HTERT RPE-1 (cell line): Measurements from ENCODE around the gene GPAM.
"Not testable (repeated sequence)": the region's sequence is repeated elsewhere in the genome, so short reads cannot be mapped to it uniquely, and the experiment has no call there.

Source experiments
- in situ Hi-C: fragments of 300-500 bp; cut with MboI; formaldehyde crosslinking; loops from 4 replicates; pipeline ENCODE4 v1.14.3; 2020; ENCODE audit warnings: low sequenced_read_pairs

Gene GPAM

DNA sequence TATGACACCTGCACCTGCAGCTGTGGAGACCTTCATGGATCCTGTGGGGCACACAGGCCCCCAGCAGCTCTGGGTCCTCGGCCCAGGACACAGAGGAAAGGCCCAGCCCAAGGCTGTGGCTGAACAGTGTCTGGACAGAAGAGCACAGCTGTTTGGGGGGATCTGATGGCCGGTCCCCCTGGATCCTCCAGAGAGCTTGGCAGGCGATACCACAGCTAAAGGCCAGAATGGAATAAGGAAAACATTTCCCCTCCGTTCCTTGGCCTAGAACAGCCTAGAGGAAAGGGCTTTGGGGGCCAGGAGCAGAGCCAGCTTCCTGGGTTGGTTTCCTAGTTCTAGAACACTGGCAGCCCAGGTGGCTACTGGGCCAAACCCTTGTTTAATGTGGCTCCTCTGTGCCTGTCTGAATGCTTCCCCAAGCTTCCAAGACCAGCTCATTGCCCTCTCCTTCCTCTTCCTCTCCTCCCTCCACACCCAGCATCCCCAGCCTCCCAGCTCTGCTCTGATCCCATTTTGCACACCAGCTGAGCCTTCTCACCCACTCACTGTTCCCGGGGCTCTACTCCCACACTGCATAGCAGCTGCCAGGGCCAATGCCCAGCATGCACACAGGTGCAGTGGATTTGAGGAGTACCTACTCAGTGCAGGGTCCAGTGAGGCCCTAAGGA lies 46.9 kb downstream of the GPAM start:
- in situ Hi-C loops, result no loop called here

DNA sequence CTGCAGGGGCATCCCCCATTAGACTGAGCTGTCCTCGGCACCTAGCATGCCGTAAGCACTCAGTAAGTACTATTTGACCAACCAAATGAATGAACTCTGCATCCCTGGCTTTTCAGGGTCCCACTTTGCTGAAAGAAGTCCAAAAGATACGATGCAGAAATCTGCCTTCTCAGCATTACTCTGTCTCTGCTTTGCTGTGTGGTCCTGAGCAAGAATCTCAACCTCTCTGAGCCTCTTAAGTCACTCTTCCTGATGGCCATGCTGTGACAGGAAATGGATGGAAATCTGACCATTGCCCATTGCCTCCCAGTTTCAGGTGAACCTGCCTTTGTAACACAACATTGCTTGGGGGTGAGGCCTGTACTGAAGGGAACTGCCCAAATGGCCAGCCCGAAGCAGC lies 48.0 kb downstream of the GPAM start:
- in situ Hi-C loops, result no loop called here

DNA sequence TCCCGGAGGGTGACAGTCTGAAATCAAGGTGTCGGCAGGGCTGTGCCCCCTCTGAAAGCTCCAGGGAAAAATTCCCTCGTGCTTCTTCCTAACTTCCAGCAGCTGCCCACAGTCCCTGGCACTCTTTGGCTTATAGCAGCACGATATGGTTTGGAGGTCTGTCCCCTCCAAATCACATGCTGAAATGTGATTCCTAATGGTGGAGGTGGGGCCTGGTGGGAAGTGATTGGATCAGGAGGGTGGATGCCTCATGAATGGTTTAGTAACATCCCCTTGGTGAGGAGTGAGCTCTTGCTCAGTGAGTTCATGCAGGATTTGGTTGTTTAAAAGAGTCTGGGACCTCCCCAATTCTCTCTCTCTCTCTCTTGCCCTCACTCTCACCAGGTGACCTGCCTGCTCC lies 51.1 kb downstream of the GPAM start:
- in situ Hi-C loops, result no loop called here

DNA sequence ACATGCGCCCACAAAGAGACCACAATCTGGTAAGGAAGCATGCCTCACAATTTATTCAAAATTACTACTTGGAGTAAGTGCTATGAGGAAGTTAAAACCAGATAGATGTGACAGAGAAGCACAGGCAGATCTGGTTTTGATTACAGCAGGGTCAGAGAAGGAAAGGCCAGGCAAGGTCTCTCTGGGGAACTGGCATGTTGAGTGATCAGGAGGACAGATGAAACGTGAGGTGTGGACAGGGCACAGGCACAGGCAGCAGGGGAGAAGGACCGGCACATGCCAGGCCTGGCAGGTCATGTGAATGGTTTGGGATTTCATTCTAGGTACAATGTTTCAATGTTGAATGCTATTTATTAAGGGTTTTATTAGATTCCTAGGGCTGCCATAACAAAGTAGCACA lies 51.6 kb downstream of the GPAM start:
- in situ Hi-C loops, result no loop called here

DNA sequence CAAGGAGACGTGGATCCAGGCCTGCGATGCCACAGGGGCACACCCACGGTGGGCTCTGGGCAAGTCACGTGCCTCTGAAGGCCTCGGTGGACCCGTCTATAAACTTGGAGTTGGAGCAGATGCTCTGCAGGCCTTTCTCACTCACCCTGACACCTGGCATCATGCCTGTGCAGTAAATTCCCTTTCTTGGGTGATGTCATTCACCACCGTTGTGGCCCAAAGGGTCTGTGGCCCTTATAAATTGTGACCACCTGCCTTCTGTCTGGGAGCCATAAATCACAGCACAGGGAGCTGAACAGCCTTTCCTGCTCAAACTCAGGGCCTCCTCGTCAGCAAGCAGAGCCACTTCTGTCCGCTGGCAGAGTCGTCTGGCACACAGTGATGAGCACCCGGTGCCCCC lies 52.2 kb downstream of the GPAM start:
- in situ Hi-C loops, result no loop called here

DNA sequence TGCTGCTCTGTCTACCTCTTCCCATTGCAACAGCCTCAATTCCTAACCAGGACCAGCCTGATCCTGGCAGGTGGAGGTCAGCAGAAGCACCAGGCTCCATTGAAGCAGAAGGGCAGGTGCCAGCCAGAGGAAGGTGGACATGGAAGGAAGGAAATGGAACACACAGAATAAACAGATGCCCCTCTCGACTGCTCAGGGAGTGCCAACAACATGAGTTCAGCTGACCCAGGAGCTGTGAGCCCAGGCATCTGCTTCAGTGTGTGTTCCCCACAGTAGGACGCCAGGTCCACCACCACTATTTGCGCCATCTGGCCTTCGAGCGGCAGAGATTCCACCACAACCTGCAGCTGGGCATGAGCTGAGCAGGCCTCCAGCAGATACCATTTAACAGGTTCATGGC lies 56.7 kb downstream of the GPAM start:
- in situ Hi-C loops, result no loop called here

DNA sequence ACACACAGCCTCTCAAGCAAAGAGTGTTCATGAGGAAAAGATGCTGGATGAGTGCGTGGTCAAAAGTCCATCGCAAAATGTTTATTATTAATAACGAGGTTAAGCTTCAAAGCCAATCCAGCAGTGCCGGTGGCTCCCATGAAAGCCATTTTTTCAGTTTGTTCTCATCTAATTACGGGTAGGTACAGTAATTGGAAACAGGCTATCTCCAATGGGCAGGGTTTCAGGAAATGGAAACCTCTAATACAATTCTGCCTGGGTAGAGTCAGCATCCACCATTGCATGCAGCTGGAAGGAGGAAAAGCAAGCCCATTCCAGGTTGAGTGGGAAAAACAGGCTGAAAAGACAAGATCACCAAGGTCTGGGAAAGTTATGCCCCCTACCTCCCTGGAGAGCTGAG lies 57.4 kb downstream of the GPAM start:
- in situ Hi-C loops, result no loop called here

DNA sequence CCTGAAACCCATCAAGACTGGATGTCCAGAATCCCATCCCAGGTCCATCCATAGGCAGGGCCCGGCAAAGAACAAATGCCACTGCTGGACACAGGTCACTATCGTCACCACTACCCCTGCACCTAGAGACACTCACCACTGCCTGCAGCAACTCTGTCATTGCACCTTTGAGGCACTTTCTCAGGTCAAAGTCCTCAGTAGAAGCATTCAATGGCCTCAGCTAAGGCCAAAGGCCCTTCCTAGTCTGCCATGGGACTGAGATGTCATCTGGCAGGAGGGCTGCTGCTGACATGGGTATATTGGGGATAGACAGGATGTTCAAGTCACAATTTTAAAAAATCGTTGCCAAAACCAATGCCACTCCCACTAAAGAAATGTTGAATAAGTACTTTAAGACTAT lies 58.7 kb downstream of the GPAM start:
- in situ Hi-C loops, result no loop called here

DNA sequence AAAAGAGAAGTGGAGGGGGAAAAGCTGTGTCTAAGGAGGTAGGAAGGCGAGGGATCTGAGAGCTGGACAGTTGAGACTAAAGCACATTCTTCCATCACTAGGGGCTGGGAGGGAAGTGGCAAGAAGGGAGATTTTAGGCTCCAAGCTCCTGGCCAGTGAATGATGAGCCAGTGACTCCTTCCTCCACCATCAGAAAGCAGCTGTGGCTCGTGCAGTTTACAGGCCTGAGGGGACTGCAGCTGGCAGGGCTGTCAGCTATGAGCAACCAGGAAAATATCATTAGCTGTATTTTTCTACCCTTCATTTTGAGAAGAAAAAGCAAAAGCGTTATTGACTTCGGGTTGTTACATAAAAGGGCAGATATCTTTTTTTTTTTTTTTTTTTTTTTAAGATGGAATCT lies 60.7 kb downstream of the GPAM start:
- in situ Hi-C loops, result no loop called here

DNA sequence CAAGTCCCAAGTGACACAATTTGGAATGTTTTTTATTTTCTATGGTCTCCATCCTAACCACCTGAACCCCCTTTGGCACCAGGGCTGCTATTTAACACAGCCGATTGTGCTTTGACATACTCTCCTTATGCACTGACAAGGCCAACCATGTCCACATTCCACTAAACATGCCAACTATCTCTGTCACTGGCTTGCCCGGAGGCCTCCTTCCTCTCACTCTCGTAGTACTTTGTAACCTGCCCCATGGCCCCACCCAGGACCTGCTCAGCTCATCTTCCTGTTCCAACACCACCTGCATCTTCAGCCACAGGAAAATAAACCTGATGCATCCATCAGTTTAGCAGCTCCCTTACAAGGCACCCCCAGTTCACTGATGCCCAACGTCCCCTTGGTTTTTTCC lies 63.1 kb downstream of the GPAM start:
- in situ Hi-C loops, result no loop called here

DNA sequence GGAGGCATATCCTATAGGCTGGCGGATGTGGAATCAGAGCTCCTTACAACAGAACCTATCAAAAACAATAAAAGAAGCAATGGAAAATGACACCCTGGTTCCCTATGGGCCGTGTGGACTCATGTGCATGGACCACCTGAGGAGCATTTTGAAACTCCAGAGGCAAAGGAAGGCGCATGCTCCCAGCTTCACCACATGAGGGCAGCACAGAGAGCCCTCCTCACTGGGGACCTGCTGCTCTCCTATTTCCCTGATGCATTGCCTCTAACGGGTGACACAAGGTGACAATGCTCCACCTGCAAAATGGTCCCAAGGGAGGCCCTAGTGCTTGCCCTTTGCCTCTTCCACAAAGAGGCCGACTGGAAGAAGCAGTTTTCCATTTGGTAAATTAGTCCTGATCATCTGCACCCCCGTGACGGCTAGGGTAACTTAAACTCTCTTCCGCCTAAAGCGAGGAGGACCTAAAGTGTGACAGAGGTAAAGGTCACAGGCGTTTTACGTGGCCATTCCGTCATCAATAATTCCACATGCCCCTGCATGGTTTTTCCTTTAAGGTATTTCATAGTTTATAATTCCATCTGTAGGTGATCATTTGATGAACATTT lies 67.7 kb downstream of the GPAM start:
- in situ Hi-C loops, result no loop called here

DNA sequence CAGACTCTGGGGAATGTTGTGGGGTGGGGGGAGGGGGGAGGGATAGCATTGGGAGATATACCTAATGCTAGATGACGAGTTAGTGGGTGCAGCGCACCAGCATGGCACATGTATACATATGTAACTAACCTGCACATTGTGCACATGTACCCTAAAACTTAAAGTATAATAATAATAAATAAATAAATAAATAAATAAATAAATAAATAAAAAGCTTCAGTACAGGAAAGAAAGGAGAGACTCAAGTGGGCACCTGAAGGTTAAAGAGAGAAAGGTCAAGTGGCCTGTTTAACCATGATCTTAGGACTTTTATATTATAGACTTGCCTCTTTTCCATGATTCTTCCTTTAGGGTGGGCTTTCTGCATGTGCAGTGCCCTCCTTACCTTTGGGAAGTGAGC lies 73.8 kb downstream of the GPAM start:
- in situ Hi-C loops, result not testable (repeated sequence)
